Tibial nerve (tissue), 4 donors: ENCODE data around the gene POTEJ. TPM values are rescaled to one million over a fixed set of nuclear protein-coding genes. Genes with fewer than 3 reads are reported as not detected.
"Not testable (repeated sequence)": the region's sequence is repeated elsewhere in the genome, so short reads cannot be mapped to it uniquely, and the experiment has no call there.

Source experiments
- DNase-seq, 2 donors: peaks; one replicate each; pipeline ENCODE4 v3.0.0-alpha.2; 2019; ENCODE audit warnings: low spot score in 2 of 2
- H3K27ac ChIP-seq, 4 donors: fragments of 200-600 bp; sonication (generic) in 3 of 4; one replicate each; pipeline ENCODE4 v1.5.1; 2017 to 2019; ENCODE audit warnings: mild to moderate bottlenecking in 1 of 4
- H3K27me3 ChIP-seq, 2 donors: fragments of 200-600 bp; sonication (generic) in 1 of 2; one replicate each; pipeline versions ENCODE4 v1.5.1 to v1.6.0; 2017 to 2019
- H3K36me3 ChIP-seq, 3 donors: fragments of 200-600 bp; sonication (generic); one replicate each; pipeline ENCODE4 v1.5.1; 2018 to 2019
- H3K4me1 ChIP-seq, 4 donors: fragments of 200-600 bp; sonication (generic) in 3 of 4; one replicate each; pipeline ENCODE4 v1.5.1; 2017 to 2019
- H3K4me3 ChIP-seq, 4 donors: fragments of 200-600 bp; sonication (generic) in 3 of 4; one replicate each; pipeline ENCODE4 v1.5.1; 2017 to 2019; ENCODE audit warnings: mild to moderate bottlenecking in 1 of 4, moderate library complexity in 1 of 4
- H3K9me3 ChIP-seq, 4 donors: fragments of 200-600 bp; sonication (generic) in 3 of 4; one replicate each; pipeline ENCODE4 v1.5.1; 2017 to 2019
- WGBS, 2 donors: methylation state at CpG; one replicate each; pipeline ENCODE4 v1.1.5; 2018; 5-methylcytosine and 5-hydroxymethylcytosine counted together
- total RNA-seq, 4 donors: library from RNA; depleted of rRNA; stranded (reverse); fragments of >200 nt; gene quantifications; one replicate each; pipeline ENCODE4 v1.1.0, GENCODE V29; 2016

Gene POTEJ
- total RNA-seq, result not detected

DNA sequence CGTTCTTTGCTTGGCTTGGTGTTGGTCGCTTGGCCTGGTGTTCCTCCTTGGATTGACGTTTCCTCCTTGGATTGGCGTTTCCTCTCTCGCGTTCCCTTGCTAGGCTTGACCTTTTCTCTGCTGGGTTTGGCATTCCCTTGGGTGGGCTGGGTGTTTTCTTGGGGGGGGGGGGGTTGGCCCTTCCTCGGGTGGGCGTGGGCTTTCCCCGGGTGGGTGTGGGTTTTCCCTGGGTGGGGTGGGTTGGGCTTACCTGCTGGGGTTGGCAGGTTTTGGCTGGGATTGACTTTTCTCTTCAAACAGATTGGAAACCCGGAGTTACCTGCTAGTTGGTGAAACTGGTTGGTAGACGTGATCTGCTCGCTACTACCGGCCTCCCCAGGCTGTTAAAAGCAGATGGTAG, at the start of gene POTEJ:
Gene POTEJ (plus strand): TSS at position 301 of the 400 bp plus-strand sequence. CDS start 93 bp downstream, at position 394.
- H3K4me3 ChIP-seq, H3K27ac ChIP-seq, H3K4me1 ChIP-seq, DNase-seq, H3K36me3 ChIP-seq, H3K27me3 ChIP-seq, H3K9me3 ChIP-seq: not testable (repeated sequence)
- 100% methylated on average over 3 of the region's 13 CpGs; no CpG with 5 or more reads in 1 of the 2 donors for WGBS, 2 donors

DNA sequence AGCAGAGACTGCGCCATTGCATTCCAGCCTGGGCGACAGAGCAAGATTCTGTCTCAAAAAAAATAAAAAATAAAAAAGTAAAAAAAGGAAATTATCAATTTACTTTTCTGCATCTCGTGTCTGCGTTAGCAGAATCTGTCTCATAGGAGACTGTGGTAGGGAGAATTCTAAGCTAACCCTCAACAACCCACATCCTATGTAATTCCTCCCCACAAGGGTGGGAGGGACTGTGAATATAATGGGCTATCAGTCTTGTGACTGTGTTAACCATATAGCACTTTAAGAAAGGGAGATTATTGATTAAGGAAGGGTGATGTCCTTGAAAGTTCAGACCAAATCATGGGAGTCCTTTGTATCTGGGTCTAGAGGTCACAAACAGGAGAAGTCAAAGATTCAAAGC, 45.1 kb upstream of the POTEJ start:
- not testable (repeated sequence) for H3K27me3 ChIP-seq, DNase-seq
- no CpG with 5 or more reads among the region's 4 CpGs for WGBS, 2 donors

DNA sequence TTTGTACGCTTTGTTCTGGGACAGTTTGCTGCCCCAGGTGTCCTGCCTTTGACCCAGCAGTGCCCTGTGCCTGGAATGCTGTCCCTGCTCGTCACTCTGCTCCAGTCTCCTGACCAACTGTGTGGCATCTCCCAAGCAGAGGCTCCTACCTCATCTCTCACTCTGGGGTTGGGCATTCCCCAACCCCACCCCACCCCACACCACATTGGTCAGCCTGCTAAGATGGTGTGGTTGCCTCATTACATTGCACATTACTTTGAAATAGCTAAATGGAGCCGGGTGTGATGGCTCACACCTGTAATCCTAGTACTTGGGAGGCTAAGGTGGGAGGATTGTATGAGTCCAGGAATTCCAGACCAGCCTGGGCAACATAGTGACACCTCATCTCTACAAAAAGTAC, 39.3 kb upstream of the POTEJ start:
- H3K4me3 ChIP-seq, H3K27me3 ChIP-seq, DNase-seq, H3K27ac ChIP-seq, H3K9me3 ChIP-seq, H3K4me1 ChIP-seq, H3K36me3 ChIP-seq: not testable (repeated sequence)
- WGBS, 2 donors, result no CpG with 5 or more reads among the region's 3 CpGs

More for the DNA sequence above, 45.1 kb upstream of the POTEJ start:
- not testable (repeated sequence) for H3K4me1 ChIP-seq, H3K4me3 ChIP-seq, H3K9me3 ChIP-seq, H3K36me3 ChIP-seq, H3K27ac ChIP-seq

DNA sequence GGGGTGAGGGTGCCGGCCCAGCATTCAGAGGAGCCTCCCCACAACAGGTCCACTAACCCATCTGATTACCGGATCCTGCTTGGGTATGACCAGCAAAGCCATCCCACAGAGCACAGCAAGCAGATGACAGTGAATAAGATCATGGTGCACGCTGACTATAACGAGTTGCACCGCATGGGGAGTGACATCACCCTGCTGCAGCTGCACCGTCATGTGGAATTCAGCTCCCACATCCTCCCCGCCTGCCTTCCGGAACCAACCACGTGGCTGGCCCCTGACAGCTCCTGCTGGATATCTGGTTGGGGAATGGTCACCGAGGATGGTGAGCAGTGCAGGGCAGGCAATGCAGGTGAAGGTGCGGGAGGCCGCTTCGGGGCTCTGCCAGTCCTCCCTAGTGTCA, 37.0 kb upstream of the POTEJ start:
- not testable (repeated sequence) for H3K4me3 ChIP-seq, H3K9me3 ChIP-seq, H3K36me3 ChIP-seq, H3K27me3 ChIP-seq, H3K4me1 ChIP-seq, DNase-seq, H3K27ac ChIP-seq
- no CpG with 5 or more reads among the region's 13 CpGs for WGBS, 2 donors

DNA sequence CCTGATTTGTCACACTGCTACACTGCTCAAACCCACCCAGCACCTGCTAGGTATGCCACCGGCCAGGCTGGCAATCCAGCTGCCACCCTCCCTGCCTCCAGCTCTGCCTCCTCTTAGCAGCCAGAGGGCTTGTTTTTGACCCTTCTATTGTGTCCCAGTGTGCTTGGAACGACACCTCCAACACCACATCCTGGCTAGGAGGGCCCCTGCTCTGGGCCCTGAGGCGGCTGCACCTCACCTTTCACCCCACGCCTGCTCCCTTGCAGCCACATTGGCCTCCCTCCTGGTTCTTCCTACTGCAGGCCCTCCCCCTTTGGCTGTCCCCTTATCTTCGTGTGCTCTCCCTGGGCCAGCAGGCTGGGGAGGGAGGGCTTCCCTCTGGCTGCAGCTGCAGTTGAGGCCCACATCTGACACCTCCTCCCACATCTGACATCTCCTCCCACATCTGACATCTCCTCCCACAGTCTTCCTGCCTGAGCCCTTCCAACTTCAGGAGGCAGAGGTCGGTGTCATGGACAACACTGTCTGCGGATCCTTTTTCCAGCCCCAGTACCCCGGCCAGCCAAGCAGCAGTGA, 34.9 kb upstream of the POTEJ start:
- WGBS, 2 donors, result no CpG with 5 or more reads among the region's 8 CpGs
- not testable (repeated sequence) for H3K36me3 ChIP-seq, H3K9me3 ChIP-seq

DNA sequence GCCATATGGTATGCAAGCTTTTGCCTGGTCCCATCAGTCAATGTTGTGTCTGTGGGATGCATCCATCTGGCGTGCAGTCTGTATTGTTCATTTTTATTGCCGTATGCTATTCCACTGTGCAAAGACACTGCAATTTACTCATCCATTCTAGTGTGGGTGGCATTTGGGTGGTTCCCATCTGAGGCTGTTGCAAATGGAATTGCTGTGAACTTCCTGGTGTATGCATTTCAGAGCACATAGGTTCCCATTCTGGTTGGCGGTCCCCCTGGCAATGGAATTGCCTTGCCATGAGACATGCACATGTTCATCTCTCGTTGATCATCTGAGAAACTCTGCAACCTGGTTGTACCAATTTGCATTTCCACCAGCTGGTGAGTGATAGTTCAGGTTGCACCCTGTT, 33.7 kb upstream of the POTEJ start:
- not testable (repeated sequence) for H3K4me3 ChIP-seq, H3K4me1 ChIP-seq, DNase-seq, H3K9me3 ChIP-seq, H3K27ac ChIP-seq, H3K36me3 ChIP-seq, H3K27me3 ChIP-seq
- no CpG with 5 or more reads among the region's 4 CpGs for WGBS, 2 donors

More for the DNA sequence above, 34.9 kb upstream of the POTEJ start:
- H3K4me1 ChIP-seq, H3K4me3 ChIP-seq, DNase-seq, H3K27ac ChIP-seq, H3K27me3 ChIP-seq: not testable (repeated sequence)

DNA sequence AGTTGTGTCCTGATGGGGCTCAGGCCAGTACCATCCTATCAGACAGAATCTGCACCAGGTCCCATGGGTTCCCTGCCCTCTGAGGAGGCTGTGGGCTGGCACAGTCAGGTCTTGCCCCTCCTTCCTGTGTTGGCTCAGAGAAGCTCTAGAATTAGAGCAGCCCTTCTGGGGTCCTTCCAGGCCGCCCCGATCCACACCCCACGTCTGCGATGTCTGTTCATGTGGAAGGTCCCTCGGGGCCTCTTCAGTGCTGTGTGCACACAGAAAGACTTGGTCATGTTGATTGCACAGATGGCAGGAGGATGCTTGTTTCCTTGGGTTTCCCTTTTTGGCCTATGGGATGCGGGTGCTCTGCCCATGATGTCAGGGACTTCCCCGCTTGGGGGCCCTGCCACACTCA, 32.1 kb upstream of the POTEJ start:
- H3K27me3 ChIP-seq, H3K4me3 ChIP-seq, H3K27ac ChIP-seq, DNase-seq, H3K36me3 ChIP-seq, H3K4me1 ChIP-seq, H3K9me3 ChIP-seq: not testable (repeated sequence)
- WGBS, 2 donors, result 78 to 83% methylated on average over 4 to 5 of the region's 7 CpGs

DNA sequence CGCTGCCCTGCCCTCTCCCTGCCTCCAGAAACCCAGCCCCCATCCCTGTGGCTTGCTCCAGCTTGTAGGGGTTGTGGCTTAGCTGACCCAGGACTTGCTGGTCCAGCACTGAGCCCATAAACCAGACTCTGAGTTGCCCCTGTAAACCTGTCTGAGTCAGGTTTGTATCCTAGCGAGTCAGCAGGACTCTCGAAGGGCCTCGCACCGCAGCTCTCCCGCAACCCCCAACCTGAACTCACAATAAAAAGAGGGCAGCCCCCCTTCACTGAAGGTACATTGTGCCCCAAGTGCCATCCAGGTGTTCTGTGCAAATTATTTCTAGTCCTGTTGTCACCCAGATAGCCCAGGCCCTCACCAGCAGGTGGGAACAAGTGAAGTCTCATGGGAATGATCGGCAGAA, 29.7 kb upstream of the POTEJ start:
- H3K36me3 ChIP-seq, DNase-seq, H3K9me3 ChIP-seq, H3K27me3 ChIP-seq, H3K27ac ChIP-seq, H3K4me1 ChIP-seq, H3K4me3 ChIP-seq: not testable (repeated sequence)
- WGBS, 2 donors, result 88% methylated on average over 5 of the region's 7 CpGs; no CpG with 5 or more reads in 1 of the 2 donors

DNA sequence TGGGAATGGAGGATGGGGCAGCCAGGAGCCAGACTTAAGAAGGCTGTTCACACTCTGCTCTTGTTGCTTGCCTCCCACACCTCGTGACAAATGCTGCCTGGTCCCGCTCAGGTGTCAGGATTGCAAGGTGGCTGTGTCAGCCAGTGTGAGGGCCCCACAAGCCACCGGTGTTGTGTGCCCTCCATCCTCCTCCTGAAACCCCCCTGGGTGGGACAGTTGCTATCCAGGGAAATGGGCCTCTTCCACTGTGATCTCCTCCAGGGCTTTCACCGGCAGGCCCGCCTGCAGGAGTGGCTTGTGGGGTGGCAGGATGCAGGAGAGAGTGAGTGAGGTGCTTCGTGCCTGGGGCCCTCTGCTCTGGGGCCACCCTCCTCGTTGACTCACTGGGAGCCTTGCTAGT, 28.3 kb upstream of the POTEJ start:
- not testable (repeated sequence) for H3K27ac ChIP-seq, H3K9me3 ChIP-seq, H3K27me3 ChIP-seq, DNase-seq, H3K4me3 ChIP-seq, H3K36me3 ChIP-seq, H3K4me1 ChIP-seq
- WGBS, 2 donors, result 80% methylated on average over 1 of the region's 7 CpGs; no CpG with 5 or more reads in 1 of the 2 donors

DNA sequence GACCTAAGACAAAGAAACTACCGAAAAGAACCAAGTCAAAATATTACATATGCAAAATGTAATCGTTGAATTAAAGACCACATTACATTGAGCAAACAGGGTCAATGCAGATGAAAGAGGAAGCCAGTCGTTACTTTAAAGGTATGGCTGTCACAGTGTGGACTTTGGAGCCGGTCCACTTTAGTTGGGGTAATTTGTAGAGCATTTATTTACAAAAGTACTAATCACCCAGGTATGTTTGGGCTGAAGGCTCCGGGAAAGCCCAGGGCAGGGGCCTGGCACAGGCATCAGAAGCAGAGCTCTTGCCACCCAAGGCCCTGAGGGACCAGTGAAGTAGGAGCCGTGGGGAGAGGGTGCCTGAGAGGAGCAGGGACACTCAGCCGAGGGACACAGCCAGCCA, 27.7 kb upstream of the POTEJ start:
- DNase-seq, H3K4me3 ChIP-seq, H3K36me3 ChIP-seq, H3K9me3 ChIP-seq, H3K27me3 ChIP-seq, H3K27ac ChIP-seq, H3K4me1 ChIP-seq: not testable (repeated sequence)
- WGBS, 2 donors, result 78 to 79% methylated on average over 4 to 5 of the region's 7 CpGs

DNA sequence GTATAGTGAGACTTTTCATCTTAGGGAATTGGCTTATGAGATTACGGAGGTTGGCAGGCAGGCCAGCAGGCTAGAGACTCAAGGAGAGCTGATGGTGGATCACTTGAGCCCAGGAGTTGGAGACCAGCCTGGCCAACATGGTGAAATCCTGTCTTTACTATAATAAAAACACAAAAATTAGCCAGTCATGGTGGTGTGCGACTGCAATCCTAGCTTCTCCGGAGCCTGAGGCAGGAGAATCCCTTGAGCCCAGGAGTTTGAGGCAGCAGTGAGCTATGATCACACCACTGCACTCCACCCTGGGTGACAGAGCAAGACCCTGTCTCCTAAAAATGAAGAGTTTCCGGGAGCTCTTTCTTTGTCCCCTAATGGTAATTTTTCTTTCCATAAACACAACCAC, 26.5 kb upstream of the POTEJ start:
- H3K4me1 ChIP-seq, H3K9me3 ChIP-seq, H3K27me3 ChIP-seq, H3K27ac ChIP-seq, H3K36me3 ChIP-seq, DNase-seq, H3K4me3 ChIP-seq: not testable (repeated sequence)
- WGBS, 2 donors, result 94 to 100% methylated on average over 2 of the region's 4 CpGs

DNA sequence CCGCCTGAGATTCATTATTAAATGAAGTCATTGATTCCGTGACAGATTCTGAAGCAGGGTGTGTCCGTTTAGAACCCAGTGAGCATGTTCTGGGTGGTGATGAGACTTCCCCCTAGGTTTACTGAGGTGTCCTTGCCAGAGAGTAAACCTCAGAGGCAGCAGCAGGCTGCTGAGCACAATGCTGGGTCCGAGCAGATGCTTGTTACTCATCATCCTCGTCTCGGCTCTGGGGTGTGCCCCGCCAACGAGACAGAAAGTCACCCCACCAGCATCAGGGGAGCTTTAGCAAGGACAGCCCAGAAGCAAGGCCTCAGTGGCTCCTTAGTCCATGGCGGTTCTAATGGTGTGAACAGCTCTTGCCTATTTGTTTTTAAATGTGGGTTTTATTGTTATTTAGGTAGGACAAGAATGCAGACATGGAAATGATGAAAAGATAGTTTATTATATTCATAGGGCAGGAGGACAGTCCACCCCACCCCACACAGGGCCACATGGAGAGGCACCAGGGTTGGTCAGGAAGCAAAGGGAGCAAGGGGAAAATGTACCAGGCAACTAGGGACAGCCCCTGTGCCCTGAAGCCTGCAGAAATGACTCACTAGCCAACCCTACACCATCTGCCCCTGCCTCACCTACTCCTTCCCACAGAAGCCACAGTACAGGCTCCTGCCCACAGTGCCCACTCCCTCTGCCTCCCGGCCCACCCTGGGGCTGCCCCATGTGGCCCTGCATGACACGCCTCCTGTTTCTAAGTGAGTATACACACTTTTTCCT, 22.4 kb upstream of the POTEJ start:
- not testable (repeated sequence) for H3K36me3 ChIP-seq, H3K27ac ChIP-seq, H3K27me3 ChIP-seq, DNase-seq, H3K9me3 ChIP-seq, H3K4me3 ChIP-seq, H3K4me1 ChIP-seq
- WGBS, 2 donors, result 89 to 100% methylated on average over 1 of the region's 11 CpGs

DNA sequence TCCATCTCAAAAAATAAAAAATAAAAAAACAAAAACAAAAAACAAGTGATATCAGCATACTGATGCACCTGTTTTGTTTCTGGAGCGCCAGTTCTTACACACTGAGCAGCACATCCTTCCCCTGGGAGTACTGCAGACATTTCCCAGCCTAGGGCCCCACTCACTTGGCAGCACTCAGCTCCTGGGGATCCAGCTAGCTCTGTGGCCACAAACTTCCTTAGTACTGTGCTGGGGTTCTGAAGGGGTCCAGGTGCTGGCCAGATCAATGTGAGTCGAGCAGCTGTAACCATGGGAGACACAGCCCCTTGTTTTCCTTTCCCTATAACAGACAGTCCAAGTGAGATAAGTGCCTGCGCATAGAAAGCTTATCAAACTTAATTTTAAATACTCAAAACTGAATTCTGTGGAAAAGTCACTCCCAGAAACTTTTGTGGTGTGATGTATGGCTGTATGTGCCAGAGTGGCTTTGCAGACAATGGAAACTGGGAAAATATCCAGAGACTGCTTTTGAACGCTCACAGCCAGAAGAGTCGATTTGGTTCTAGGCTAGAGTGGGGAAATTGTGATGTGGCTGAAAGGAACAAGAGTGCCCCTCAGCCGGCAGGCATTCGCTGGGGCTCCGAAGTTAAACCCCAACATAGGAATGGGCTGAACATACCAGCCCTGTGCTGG, 20.9 kb upstream of the POTEJ start:
- H3K36me3 ChIP-seq, H3K27me3 ChIP-seq, H3K27ac ChIP-seq, H3K4me1 ChIP-seq, H3K9me3 ChIP-seq, DNase-seq, H3K4me3 ChIP-seq: not testable (repeated sequence)
- WGBS, 2 donors, result 31 to 32% methylated on average over 5 of the region's 8 CpGs
